ENCODE measurements around the gene RAB12.

Gene RAB12

GRCh38 chr18:8661754-8662559 lies 52.7 kb downstream of the RAB12 start:
- H3K27ac Mint-ChIP-seq = no peak overlapping the region
- TF ChIP-seq CTCF (IDR thresholded peaks at IDR 0.05) = no peak
- DNase-seq = peak; percentile 51
- peak overlapping the region; percentile 63 for H3K4me3 Mint-ChIP-seq
- H3K36me3 Mint-ChIP-seq (ENCODE audit: low read depth) = no peaks in the 10 kb centered on the region
- peaks cover 46% of the 10 kb centered on the region for H3K27me3 Mint-ChIP-seq (ENCODE audit: low read depth, poor library complexity)
- peaks cover 31% of the 10 kb centered on the region for H3K4me1 Mint-ChIP-seq
- H3K9me3 Mint-ChIP-seq = no peaks in the 10 kb centered on the region

- H3K27ac Mint-ChIP-seq = no peak overlapping the region
- DNase-seq = no peak
- no peaks in the 10 kb centered on the region for H3K36me3 Mint-ChIP-seq (ENCODE audit: low read depth)
- H3K9me3 Mint-ChIP-seq = no peaks in the 10 kb centered on the region
- peaks cover 44% of the 10 kb centered on the region for H3K27me3 Mint-ChIP-seq (ENCODE audit: low read depth, poor library complexity)
- TF ChIP-seq CTCF (IDR thresholded peaks at IDR 0.05) = no peak
- peaks cover 27% of the 10 kb centered on the region for H3K4me1 Mint-ChIP-seq
- peak overlapping the region; percentile 63 for H3K4me3 Mint-ChIP-seq
These were observed 53.5 kb downstream of the RAB12 start for GRCh38 chr18:8662560-8663255.

GRCh38 chr18:8667846-8668245 lies 58.6 kb downstream of the RAB12 start:
- no peak overlapping the region for H3K4me3 Mint-ChIP-seq
- no peaks in the 10 kb centered on the region for H3K9me3 Mint-ChIP-seq
- no peak for TF ChIP-seq CTCF (IDR thresholded peaks at IDR 0.05)
- no peak overlapping the region for H3K27ac Mint-ChIP-seq
- DNase-seq = no peak
- H3K27me3 Mint-ChIP-seq (ENCODE audit: low read depth, poor library complexity) = peaks cover 24% of the 10 kb centered on the region
- H3K36me3 Mint-ChIP-seq (ENCODE audit: low read depth) = no peaks in the 10 kb centered on the region
- H3K4me1 Mint-ChIP-seq = peaks cover 4% of the 10 kb centered on the region

- H3K27ac Mint-ChIP-seq = no peak overlapping the region
- H3K36me3 Mint-ChIP-seq (ENCODE audit: low read depth) = no peaks in the 10 kb centered on the region
- no peak overlapping the region for H3K4me3 Mint-ChIP-seq
- peaks cover 1% of the 10 kb centered on the region for H3K9me3 Mint-ChIP-seq
- DNase-seq = no peak
- no peak for TF ChIP-seq CTCF (IDR thresholded peaks at IDR 0.05)
- H3K27me3 Mint-ChIP-seq (ENCODE audit: low read depth, poor library complexity) = peaks cover 20% of the 10 kb centered on the region
- no peaks in the 10 kb centered on the region for H3K4me1 Mint-ChIP-seq
These were observed 59.1 kb downstream of the RAB12 start for GRCh38 chr18:8668381-8668780.

GRCh38 chr18:8669571-8669970 lies 60.3 kb downstream of the RAB12 start:
- no peaks in the 10 kb centered on the region for H3K36me3 Mint-ChIP-seq (ENCODE audit: low read depth)

More at GRCh38 chr18:8669571-8669970, 60.3 kb downstream of the RAB12 start:
- no peak overlapping the region for H3K27ac Mint-ChIP-seq
- H3K4me1 Mint-ChIP-seq = no peaks in the 10 kb centered on the region
- no peak overlapping the region for H3K4me3 Mint-ChIP-seq
- peaks cover 8% of the 10 kb centered on the region for H3K27me3 Mint-ChIP-seq (ENCODE audit: low read depth, poor library complexity)
- TF ChIP-seq CTCF (IDR thresholded peaks at IDR 0.05) = no peak
- peaks cover 7% of the 10 kb centered on the region for H3K9me3 Mint-ChIP-seq
- DNase-seq = no peak

Data from nephron progenitor cell (in vitro differentiated cells).